Tongue (tissue), 2 donors: ENCODE results near the gene KDM5B. TPM values are rescaled to one million over a fixed set of nuclear protein-coding genes. Genes with fewer than 3 reads are reported as not detected.
"Not testable (repeated sequence)": the region's sequence is repeated elsewhere in the genome, so short reads cannot be mapped to it uniquely, and the experiment has no call there.

Experiments used
- DNase-seq: peaks from one replicate; pipeline ENCODE4 v3.0.0-alpha.2; 2015
- total RNA-seq: library from RNA; depleted of rRNA; stranded (reverse); fragments of >200 nt; gene quantifications from one replicate; pipeline ENCODE4 v1.2.3, GENCODE V29; 2014

Gene KDM5B
- 118 TPM for total RNA-seq

DNA sequence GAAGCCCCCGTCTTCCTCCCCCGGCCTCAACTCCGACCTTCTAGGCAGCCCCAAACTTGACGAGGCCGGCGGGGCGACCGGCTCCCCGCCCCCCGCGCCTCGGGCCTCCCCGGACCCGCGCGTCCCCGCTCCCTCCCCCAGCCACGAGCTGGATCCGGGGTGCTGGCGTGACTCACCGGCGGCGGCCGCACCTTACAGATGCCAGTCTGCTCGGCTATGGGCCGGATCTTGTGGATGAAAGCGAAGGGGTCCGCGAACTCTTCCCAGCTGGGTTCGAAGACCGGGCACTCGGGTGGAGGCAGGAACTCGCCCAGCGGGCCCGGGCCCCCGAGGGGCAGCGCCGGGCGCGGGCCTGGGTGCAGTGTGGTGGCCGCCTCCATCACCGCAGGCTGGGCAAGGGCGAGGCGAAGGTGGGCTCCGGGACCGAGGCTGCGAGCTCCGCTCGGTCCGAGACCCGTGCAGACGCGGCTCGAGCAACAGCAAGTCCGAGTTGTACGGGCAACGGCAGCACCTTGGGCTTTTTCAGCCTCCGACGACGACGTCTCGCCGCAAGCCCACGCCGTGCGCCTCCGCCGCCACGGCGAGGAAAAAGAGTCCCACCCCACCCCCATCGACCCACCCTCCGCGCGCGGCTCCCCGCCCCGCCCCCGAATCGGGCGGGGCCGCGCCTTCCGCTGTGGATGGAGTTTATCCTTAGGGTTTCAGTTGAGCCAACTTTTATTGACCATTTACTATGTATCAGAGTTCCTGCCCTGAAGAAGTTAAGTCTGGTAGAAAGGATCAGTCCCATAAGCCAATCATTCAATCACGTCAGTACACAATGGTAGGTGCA lies at the start of gene KDM5B:
TSS of gene KDM5B (minus strand) at position 496 of the 832 bp plus-strand sequence. CDS start at position 380, 116 bp downstream.
- DNase-seq, result peak; percentile 82

DNA sequence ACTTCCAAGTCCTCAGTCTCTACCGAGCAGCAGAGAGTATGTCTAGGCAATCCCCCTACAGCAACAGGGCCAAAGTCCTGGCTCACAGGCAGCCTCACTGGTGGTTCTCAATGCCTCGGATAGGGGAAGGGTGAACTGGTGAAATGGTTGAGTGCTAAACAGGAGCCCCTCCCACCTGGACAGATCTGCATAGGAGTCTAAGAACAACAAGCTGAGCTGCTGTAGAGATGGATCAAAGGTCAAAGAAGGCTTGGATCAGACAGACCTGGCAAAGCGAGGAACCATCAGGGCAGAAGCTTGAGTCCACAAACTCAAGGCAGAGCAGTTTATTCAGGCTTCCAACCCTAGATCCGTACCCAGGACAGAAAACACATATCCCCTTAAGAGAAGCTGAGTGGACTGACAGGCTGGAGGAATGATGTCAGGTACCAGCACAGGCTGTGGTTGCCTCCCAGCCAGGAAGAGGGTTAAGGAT lies 49.0 kb upstream of the KDM5B start:
- no peak for DNase-seq

DNA sequence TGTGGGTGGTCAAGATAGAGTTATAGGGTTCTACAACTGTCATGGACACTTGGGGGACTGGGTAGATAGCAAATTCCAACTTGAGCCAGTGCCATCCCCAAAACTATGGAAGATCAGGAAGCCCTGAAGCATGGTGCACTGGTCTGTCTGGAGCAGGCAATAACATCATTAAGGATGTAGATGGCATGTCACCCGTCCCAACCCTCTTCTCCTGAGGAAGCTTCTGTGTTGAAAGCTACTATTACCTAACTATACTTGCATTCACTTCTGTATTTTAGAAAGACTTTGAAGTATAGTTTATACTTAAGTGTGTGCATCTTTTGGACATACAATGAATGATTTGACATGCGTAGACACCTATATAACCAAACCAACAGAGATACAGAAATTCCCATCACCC lies 47.8 kb upstream of the KDM5B start:
- DNase-seq, result no peak

DNA sequence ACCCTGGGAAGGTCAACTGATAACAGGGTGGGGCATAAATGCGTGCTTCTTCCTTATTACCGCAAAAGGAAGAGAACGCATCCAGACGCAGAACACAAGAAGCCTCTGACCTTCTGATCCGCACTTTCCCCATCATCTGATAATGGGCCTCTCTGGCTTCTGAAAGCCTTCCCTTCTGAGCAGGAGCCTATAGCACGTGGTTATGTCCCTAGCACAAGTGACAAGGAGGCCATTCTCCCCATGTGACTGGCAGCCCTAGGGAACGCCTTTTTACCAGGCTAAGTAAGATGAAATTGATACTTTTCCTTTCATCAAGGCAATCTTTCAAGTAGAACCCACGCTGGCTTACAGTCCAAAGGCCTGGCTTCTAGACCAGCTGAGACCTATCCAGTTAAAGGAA lies 46.6 kb upstream of the KDM5B start:
- DNase-seq, result no peak

DNA sequence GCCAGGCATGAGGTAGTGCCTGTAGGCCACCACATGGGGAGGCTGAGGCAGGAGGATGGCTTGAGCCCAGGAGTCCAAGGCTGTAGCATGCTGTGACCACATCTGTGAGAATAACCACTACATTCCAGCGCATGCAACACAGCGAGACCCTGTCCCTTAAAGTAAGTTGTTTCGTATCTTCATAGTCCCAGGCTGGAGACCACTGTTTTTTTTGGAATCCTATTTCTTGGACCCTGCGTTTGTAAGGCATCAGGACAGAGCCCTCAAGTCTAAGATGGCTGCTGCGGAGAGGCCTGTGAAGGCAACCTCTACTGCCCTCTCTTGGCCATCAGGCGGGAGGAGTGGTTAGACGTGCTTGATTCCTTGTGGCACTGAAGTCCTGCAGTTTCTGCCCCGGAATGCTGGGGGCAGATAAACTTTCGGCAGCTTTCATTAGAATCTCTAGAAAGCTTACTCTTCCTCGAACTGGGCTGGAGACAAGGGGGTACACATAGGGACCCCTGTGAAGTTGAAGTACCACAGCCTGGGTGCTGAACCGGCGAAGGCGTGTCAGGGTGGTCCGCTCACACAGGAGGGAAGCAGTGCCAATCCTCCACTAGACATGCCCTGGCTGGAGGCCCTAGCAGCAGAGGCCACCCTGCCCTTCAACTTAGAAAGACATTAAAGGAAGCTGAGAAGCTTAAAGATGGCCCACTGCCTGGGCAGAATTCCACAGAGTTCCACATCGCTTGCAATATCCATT lies 44.1 kb upstream of the KDM5B start:
- DNase-seq, result peak; percentile 50

DNA sequence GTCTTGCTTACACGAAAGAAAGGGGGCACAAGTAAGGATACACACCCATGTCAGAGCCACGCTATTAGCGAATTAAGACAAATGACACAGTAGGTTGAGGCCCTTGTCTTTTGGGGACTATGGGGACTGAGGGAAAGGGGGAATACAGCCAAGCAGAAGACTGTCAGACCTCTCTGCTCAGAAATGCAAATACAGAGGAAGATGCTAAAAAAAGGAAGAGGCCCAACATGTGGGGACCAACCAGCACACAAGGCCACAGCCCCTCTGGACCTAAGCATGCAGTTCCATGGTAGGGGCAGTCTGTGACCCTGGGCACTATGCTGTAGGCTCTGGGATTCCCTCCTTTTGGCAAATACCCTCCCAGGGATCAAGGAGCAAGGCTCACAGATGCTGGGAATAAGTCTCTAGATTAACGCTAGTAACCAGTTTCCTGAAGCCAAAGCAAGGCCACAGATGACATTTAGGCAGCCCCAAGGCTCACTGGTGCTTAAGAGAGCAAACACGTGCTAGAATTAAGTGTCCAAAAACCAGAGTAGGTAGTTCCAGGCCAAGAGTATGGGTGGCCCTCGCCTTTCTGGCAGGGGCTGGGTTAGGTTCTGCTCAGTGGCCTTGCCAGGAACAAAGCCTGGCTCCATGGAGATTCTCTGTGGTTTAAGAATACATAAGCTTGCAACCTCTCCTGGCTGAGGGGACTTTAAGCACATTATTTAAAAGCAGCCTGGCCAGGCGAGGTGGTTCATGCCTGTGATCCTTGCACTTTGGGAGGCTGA lies 42.6 kb upstream of the KDM5B start:
- no peak for DNase-seq

DNA sequence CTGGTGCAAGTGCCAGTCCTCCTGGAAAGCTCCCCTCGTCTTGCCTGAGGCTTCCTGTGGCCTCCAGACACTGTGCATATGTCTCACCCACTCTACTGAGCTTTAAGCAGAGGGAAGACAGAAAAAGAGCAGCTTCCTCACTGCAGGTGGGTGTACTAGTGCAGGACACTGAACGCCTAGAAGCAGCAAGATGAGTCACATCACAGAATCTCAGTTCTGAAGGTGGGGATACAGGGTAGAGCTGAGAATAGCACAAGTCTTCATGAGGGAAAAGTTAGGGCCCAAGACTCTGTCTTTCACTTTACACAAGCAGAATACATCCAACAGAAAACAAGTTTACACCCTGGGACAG lies 39.9 kb upstream of the KDM5B start:
- no peak for DNase-seq

DNA sequence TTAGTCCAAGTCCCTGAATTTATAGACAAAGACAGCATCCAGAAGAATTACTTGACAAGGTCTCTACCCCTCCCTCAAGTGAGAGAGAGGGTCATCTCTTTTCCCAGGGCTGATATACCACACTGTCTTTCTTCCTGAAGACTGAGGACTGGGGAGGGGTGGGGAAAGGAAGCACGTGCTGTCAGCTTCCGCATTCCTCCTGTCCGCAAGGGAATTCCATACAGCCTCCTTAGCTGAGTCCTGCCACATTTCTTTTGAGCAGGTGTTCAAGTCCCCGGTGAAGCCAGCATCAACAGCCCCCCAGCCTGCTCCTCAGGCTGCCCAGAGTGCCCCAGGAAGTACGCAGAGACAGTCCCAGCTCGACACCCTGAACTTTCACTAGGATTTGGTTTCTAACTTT lies 36.7 kb upstream of the KDM5B start:
- no peak for DNase-seq

DNA sequence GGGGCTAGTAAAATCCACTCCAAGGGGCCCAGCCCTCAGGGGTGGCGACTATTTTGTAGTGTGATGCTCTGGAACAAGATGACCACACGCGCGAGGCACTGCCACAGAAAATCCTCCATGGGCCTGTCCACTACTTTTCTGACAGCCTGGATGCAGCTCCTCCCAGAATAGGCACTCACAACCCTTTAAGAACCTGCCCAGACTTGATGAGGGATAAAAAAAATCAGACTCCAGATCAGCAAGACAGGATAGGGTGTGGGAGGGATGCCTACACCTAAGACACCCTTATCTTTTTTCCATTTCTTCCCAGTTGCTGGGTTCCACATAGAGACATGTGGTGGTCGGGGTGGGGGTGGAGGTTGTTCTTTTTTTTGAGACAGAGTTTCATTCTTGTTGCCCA lies 36.0 kb upstream of the KDM5B start:
- no peak for DNase-seq

DNA sequence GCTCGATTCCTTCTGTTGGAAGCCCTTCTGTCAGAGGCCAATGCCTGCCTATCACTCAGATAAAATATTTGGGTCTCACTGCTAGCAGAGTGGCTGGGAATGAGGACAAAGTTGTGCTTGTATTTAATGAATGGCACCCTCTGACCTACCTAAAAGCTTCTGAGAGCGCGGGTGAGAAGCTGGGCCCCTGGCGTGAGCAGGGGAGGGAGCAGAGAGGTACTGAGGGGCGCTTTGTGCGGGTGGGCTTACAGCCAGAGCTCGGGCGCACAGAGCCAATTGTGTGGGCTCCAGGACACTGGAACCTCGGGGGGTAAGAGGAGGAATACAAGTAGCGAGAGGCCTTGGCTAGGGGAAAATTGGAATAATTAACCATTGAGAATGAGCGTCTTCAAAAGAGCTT lies 34.9 kb upstream of the KDM5B start:
- peak; percentile 28 for DNase-seq

DNA sequence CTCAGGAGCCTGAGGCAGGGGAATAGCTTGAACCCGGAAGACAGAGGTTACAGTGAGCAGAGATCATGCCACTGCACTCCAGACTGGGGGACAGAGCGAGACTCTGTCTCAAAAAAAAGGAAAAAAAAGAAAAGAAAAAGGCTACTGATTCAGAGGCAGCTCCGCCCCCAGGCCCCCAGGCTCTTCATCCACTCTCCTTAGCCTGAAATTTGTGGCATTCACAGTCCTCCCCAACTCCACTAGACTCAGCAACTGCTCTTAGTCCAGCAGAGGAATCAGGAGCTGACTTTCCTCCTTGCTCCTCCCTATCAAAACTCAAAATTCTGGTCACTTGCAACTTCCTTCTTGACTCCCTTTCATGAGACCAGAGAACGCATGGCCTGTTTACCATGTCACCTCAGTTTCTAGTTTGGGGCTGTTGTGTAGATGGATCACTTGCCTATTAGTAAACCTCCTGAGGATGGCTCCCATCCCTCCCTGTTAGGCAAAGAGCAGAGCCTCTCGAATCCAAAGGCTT lies 29.6 kb upstream of the KDM5B start:
- DNase-seq, result no peak

DNA sequence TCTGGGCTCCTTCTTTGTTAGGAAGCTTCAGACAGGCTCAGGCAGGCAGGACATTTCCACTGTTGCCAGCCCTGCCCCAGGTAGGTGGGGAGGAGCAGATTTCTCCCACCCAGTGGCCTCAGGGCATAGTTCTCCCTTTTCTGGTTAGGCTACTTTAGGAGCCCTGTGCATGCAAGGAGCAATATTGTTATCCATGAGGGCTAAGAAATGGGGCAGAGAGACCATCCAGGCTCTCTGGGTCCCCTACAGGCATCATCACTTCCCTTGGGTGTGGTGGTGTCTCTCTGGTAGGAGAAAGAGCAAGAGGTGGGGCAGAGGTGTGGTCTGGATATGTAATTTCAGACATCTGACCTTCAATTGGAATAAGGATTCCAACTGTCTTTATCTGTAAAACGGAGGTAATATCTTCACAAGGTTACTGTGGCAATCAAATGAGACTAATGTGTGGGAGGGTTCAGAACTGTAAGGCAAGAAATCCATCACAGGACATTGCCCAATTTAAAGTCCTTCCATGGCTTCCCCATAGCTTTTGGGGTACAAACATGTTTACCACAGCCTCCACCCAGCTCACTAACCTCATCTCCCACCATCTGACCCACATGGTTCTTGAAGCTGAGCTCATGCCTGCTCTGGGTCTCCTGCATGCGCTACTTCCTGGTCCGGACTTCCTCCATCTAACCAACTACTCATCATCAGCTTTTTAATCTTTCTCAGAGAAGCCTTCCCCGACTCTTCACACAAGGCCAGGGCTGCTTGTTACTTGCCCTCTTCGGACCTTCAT lies 28.6 kb upstream of the KDM5B start:
- peak; percentile 53 for DNase-seq

DNA sequence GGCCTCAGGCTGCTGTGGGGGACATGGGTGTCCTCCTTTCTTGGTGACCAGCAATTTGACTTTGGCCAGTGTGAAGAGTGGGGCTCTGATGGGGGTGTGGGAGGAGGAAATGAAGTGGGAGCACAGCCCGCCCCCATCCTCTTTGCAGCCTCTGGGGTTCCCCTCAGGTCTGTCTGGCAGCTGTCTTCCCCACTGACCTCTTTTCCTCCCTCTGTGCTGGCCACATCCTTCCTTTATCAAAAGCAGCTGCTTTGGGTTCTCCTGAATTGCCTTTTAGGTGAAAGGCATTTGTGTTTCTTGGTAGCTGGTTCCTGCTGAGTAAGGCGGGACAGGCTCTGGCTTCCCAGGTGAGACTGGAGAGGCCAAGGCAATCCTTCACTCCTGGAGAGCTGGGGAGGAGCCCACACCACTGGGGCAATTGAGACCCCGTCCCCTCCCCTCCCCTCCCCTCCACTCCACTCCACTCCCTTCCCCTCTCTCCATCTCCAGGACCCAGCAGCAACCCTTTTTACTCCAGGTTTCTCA lies 27.4 kb upstream of the KDM5B start:
- DNase-seq, result no peak

DNA sequence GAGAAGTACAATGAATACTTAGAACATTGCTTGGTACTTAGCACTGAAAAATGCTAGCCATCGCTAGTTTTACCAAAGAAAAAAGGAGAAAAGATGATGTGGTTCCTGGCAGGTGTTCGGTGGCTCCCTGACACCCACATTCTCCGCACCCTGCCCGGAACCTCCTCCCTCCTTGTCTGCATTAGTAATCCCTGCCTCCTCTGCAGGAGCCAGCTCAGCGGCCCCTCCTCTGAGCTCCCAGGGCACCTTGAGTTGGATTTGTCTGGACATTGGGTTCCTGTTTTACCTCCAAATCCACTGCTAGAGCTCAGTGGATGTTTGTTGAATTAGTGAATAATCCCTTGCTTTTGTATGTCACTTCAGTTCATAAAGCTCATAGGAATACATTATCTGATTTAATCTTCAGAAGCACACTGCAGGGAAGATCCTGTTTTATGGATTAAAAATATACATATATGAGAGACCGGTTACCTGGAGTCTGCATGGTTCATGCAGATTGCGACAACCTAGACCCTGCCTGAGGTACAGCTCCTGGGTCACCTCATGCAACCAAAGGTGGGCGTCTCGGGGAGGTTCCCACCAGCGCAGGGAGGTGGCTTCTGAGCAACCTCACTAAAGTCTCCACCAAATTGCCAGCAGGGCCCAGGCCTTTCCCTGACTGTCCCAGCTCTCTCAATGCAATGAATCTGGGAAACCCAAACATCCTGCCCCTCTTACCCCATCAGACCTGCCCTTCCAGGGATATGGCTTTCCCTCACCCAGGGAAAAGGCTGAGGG lies 26.7 kb upstream of the KDM5B start:
- DNase-seq, result no peak

DNA sequence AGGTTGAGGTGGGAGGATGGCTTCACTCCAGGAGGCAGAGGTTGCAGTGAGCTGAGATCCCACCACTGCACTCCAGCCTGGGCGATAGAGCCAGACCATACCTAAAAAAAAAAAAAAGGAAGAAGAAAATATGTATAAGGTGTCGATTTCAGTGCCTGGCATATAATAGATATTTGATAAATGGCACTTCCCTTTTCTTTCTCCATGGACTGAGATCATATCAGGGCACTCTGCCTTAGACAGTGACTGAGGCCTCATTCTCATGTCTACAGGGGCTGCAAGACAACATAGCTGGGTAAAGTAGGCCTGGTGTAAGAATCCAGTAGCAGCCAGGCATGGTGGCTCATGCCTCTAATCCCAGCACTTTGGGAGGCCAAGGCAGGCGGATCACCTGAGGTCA lies 23.7 kb upstream of the KDM5B start:
- DNase-seq, result no peak

DNA sequence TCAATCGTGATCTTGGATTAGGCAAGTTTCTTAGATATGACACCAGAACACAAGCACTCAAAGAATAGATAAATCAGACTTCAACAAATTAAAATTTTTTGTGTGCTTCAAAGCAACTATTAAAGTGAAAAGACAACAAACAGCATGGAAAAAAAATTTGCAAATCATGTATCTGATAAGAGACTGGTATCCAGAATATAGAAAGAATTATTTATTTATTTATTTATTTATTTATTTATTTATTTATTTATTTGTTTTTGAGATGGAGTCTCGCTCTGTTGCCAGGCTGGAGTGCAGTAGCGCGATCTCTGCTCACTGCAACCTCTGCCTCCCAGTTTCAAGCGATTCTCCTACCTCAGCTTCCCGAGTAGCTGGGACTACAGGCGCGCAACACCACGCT lies 21.0 kb upstream of the KDM5B start:
- not testable (repeated sequence) for DNase-seq

DNA sequence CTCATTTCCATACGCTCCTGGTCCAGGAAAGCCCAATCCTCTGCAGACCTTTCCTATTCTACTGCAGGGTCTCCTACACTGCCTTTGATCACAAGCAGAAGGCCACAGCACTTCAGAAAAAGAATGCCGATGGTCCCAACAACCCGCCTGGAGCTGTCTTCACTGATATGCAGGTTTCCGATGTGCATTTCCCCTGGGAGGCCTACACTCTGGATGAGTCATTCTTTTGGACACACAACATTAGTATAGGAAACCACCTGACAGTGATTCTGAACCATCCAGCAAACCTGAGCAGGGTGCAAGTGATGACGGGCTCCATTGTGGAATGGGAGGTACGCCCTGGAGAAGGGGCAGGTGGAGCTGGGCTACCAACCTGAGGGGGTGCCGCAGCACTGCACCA lies 17.5 kb upstream of the KDM5B start:
- no peak for DNase-seq

DNA sequence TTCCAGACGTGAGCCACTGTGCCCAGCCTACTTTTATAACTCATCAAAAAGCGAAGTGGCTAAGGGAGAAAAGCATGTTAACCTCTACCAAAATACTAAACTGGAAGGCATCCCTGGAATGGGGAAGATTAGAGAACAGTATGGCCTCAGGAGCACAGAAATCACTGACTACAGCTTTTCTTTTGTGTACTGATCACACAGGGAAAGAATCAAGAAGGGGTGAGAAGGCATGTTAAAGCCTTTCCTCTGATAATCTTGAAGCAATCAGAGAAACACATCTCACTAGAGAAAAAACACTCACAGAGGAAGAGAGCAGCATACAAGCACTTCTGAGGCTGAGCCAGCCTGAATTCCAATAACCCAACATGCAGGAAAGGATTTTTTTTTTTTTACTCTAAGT lies 13.2 kb upstream of the KDM5B start:
- no peak for DNase-seq

DNA sequence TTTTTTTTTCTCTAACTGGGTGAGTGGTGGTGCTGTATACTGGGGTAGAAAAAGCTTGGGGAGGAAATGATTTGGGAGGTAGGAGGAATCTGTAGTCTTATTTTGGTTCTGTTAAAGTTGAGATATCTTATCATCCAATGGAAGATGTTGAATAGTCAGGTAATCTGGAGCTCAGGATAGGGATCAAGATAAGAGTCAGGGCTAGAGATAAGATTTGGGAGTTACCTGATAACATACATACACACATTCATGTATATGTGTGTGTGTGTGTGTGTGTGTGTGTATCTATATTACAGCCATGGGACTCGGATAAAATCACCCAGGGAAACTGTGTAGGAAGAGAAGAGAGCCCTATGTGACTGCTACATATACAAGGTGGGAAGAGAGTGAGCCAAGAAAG lies 10.6 kb upstream of the KDM5B start:
- DNase-seq, result no peak

DNA sequence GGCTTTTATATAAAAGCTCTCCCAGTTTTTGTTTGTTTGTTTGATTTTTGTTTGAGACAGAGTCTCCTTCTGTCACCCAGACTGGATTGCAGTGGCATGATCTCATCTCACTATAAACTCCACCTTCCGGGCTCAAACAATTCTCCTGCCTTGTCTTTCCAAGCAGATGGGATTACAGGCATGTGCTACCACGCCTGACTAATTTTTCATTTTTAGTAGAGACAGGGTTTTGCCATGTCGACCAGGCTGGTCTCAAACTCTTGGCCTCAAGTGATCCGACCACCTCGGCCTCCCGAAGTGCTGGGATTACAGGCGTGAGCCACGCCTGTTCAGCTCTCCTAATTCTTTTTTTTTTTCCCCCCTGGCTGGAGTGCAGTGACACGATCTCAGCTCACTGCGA lies 6.9 kb upstream of the KDM5B start:
- no peak for DNase-seq
